Endometrium (tissue), 2 donors: Measurements from ENCODE around the gene DNHD1.

ENCODE experiments used
- FAIRE-seq: peaks from 2 replicates; lab custom pipeline; 2012; peaks lifted over from hg19 to GRCh38; lab: Jason Lieb, UNC
- donor health status: control.
- donor health status: control.

The DNHD1 gene

DNA sequence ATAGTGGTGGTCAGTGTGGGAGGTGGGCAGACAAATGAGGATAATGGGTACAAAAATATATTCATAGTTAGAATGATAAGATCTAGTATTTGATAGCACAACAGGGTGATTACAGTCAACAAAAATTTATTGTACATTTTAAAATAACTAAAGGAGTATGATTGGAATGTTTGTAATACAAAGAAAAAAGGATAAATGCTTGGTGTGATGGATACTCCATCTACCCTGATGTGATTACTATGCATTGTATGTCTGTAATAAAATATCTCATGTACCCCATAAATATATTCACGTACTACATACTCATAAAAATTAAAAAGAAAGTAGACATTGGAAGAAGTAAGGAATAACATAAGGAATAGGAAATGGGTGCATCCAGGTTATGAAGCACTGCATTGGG, 90.9 kb downstream of the DNHD1 start:
- no peak for FAIRE-seq

DNA sequence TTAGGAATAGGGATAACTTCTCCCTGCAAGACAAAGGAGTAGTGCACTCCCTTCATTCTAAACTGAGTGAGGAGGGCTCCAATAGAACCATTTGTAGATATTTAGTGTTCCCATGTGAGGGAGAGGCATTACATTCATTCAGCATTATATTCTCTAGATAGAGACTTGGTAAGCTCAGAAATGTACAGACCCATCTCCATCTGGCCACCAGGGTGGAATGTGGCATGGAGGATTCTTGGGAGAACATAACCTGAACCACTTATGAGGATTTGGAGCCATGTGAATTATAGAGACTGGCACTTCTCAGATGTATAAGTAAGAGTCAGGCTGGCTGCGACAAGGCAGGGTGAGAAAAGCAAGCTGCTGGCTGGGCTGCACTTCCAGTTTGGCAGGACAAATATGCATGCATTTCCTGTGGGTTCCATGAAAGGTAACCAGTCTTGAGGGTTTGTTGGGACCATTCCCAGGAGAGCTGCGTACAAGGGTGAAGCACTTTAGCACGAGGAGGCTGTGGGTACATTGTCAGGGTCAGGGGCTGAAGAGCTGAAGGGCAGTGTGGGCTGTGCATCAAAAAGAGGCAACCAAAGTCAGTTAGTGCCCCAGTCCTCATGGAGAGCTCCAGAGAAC, 97.2 kb downstream of the DNHD1 start:
- FAIRE-seq, result no peak

DNA sequence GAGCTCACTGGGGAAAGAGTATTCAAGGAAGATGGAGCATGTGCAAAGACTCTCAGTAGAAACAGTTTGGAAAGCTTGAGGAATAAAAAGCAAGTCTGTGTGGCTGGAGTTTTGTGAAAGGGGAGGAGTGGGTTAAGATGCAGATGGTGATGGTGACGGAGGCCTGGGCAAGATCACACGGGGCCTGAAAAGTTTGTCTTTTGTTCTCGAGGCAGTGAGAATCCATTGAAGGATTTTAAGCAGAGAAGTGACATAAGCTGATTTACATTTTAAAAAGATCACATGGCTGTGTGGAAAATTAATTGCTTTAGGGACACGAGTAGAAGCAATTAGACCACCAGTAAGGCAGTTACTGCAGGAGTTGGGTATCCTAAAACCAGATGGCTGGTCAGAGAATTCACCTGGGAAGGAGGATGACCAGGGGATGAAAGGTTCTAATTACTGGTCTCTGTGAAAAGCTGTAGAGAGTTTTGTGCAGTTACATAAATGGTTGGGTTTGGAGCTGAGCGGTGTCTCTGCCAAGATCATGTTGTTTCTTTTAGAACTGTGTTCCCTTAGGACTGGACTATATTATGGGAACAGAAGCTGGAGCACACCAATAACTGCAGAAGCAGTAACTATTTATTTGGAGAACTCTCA, 99.3 kb downstream of the DNHD1 start:
- no peak for FAIRE-seq

DNA sequence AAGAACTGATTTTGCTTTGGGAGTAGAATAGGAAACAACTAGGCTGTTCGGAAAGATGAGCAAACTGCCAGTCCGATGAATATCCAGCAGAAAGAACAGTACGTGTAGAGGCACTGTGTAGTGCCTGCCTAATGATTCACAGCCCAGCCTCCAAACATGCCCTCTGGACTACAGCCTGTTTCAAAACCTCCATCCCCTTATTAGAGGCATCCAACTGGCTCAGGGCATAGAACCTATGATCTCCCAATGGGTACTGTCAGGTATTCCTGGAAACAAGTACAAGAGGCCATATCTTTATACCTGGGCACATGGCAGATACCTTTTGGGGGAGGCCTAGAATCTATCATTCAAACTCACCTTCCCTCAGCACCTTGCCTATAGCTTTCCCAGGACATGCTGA, 101.5 kb downstream of the DNHD1 start:
- no peak for FAIRE-seq

DNA sequence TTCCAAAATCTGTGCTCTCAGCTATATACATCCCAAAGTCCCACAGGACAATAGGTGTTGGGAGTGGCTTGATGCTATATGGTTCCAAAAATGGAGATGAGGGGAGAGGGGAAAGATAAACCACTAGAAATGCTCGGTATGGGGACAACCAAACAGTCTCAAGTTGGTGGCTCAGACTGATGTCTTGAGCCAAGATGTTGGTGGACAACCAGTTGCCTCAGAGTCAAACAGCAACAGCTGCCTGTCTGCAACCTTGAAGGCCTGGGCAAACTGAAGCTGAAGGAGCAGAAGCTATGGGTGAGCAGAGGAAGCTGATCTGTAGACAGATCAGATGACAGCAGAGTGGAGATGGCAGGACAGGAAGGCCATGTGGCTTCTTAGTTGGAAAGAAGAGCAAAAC, 102.4 kb downstream of the DNHD1 start:
- no peak for FAIRE-seq

DNA sequence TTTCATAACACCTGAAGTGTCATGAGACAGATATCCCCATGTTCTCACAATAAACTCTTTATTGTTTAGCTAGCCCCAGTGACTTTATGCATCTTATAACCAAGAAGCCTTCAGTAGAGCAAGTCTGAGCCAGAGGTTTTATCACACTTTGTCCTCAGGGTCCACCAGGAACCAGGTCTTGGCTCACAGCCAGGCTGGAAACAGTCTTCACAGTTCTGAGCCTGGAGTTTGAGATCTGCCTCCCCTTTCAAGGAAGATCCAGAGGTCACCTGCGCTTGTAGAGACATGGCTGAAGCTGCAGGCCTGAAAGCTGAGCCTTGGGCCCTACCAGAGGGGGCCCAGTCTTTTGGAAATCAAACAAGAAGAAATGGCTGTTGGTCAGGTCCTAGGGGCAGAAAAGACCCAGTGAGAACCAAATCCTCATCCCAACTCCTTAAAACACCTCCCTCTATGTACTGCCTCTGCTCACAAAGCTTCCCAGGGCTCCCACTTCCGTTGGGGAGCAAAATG, 102.9 kb downstream of the DNHD1 start:
- no peak for FAIRE-seq

DNA sequence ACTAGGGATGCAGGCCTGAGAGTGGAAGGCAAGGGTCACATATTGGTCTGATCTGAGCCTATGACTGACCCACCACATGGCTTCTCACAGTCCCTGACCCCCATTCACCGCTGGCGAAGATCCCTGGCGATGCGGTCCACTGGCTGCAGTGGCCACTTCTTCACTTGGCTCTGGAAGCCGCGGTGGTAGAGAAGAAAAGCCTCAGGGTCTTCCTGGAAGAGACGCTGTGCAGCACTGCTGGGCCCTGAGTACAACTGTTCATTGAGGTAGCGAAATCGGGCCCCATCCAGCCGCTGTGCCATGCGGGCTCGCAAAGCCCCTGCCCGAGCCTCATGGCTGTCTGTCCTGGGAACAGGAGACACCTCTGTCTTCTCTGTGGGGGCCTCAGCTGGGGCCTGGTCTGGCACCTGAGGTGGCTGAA, 104.0 kb downstream of the DNHD1 start:
- no peak for FAIRE-seq

DNA sequence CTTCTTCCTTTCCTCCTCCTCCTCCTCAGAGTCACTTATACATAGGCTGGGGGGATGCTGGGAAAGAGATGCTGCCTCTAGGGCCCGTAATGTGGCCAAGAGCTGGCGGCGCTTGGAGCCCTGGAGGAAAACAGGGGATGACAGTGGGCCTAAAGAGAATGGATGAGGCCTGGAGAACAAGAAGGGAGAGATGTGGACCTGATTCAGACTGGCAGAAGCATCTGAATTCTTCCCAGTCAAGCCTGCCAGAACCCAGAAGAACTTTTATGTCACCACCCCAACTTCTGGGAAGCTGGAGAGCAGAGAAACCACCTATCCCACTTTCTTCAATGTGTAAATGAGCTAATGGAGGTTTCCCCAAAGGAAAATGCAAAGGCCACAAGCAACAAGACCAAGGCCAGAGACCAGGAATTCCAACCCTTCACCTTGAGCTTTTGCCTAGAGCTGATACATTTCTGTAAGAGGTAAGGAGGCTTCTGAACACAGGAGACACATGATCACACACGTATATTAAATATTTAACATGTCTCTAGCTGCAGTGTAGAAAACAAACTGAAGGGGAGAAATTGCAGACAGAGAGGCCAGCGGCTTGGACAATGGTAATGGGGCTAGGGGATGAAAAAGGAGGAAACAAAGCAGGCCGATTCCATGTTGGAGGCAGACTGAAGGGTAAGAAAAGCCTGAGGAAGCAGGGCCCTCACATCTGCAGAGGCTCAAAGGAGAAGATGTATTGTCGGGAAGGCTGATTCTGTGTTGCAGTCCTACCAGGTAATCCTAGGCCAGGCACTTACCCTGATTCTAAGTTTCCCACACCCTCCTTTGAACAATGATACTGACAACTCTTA, 105.2 kb downstream of the DNHD1 start:
- FAIRE-seq, result no peak

DNA sequence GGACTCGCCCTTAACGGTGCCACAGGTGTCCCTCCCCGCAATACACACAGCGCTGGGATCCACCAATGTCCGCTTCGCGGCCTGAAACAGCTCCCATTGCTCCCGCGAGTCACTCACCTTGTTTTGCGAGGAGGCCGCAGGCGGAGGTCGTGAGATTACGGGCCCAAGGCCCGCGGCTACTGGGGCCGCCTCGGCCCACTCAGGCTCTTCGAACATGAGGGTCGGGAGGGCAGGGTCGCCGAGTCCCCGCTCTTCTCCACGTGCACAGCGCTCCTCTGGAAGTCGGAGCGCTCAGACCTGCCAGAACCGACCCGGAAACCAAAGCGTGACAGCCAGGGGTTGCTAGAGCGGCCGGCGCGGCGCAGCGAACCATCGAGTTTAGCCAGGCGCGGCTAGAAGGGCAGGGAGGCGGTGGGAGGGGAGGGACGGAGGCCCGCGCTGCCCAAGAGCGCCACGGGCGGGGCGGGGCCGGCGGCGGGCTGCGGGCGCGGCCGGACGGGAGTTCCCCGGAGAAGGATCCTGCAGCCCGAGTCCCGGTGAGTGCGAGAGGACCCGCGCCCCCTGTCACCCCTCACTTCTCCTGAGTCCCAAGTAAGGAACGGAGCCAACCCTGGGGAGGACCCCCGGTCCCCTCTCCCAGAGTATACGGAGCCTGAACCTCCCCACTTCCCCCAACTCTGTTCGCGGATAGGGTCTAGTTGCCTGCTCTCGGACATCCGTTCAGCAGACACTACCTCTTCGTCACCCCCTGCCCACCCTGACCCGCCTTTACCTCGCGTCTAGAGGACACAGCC, 106.4 kb downstream of the DNHD1 start, which contains the start of the genes ILK and RRP8:
Gene ILK (plus strand): TSS at position 488 of the 794 bp plus-strand sequence. CDS start 498 bp downstream, outside the sequence.
Gene RRP8 (minus strand): TSS at position 330 of the 794 bp plus-strand sequence. CDS start 114 bp downstream, at position 216.
- no peak for FAIRE-seq

DNA sequence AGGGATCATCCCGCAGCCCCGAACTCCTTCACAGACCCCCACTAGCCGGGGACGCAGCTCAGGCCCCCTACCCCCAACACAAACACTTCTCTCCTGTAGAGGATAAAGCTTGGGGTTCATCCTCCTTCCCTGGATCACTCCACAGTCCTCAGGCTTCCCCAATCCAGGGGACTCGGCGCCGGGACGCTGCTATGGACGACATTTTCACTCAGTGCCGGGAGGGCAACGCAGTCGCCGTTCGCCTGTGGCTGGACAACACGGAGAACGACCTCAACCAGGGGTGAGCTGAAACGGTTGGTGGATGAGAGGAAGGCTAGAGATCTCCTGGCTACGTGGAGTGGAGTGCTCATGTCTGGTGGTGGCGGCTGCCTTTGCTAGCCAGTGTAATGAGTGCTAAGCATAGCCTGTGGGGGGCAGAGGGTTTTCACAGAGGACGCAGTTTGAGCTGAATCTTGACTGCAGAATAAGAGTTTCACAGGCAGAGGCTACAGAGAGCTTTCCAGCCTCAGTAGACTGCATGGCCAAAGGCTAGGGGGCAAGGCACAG, 107.1 kb downstream of the DNHD1 start:
- FAIRE-seq, result no peak

DNA sequence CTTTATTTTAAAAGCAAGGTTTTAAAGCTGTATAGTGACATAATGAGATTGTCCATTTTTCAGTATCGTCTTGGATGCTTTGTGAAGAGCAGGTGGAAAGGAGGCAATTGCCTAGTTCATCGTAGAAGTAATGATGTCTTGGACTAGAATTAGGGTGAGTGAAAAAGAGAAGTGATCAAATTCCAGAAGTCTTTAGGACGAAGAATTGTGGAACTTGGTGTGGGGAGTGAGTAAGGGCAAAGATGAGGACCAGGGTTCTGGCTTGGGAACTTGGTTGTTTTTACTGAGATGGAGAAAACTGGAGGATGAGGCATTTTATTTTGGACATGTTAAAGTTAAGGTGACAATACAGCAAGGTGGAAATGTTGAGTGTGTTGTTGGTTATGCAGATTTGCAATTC, 107.7 kb downstream of the DNHD1 start:
- FAIRE-seq, result no peak

DNA sequence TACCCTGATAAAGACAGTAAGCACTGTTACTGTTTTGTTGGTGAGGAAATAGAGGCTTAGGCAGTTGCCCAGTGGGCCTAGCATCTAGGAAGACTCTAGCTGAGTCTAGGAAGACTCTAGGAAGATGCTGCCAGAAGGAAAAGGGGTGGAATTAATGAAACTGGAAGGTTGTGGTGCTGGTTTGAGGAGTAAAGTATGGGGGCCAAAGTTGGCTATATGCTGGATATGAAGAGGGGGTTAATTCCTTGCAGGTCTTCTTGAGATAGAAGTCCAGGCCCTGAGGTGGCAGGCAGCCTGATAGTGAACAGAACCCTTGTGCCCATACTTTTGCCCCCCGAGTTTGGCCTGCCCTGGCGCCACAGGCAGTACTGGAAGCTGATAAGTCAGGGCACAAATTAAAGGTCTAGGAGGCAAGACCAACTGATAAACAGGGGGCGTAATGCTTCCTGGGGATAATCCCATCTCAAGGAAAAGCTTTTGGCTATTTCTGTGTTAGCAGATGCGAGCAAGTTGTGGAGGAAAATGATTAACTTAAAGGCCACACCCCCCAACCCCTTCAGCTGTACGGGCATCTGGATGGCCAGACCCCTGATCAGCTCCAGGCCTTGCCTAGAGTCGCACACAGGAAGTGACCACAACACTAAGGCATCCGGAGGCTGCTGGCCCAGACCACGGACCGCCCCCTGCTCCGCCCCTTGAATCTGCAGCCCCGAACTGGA, 109.5 kb downstream of the DNHD1 start:
- FAIRE-seq, result peak; percentile 89

DNA sequence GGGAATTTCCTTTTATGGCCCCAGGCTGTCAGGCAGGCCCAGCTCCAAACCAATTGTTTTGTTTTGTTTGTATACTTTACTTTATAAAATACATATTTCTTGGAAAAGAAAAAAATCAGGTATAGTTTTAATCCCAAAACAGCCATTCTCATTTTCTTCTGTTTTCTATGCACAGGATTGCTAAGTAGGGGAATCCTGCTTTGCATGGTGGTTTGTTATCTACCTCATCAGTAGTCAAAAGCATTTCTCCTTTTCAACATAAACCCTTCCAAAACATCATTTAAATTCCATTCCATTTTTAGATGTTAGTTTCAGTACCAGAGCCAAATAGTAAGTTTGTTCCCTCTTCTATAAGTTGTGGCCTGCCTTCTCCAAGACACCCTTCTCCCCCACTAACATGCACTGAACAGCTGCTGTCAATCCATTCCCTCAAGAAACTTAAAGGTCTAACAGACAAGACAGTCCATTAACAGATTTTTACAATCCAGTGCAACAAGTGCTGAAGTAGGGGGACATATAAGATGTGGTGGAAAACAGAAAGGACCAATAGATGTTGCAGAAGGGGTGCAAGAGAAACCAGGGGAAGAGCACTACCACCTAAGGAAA, 110.2 kb downstream of the DNHD1 start:
- FAIRE-seq, result no peak

DNA sequence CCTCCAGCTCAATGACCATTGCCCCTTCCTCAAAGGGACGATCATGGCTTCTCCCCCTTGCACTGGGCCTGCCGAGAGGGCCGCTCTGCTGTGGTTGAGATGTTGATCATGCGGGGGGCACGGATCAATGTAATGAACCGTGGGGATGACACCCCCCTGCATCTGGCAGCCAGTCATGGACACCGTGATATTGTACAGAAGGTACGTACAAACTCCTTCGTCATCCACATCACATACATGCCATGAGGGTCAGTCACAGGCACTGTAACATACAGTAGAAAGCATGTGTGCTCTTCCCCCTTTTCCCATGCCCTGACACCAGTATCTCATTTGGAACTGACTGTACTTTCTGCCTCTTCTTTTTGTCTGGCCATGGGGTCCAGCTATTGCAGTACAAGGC, 110.9 kb downstream of the DNHD1 start:
- FAIRE-seq, result no peak

DNA sequence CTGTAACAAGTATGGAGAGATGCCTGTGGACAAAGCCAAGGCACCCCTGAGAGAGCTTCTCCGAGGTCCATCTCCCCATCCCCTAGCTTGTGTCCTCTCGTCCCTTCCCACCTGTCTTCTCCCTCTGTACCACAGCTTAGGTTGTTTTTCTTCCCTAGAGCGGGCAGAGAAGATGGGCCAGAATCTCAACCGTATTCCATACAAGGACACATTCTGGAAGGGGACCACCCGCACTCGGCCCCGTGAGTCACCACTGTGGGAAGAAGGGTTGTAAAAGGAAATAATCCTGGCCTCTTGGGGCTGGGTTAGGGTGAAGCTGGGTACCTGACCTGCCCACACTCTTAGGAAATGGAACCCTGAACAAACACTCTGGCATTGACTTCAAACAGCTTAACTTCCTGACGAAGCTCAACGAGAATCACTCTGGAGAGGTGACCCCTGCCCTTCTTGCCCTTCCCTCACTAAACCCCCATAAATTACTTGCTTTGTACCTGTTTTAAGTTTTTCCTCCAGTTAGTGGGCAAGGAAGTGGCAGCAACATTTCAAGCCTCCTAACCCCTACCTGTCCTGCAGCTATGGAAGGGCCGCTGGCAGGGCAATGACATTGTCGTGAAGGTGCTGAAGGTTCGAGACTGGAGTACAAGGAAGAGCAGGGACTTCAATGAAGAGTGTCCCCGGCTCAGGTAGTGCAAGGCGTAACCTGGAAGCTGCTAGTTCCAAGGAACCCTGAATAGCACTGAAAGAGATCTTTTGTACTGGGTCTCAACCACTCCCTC, 111.8 kb downstream of the DNHD1 start:
- FAIRE-seq, result no peak

DNA sequence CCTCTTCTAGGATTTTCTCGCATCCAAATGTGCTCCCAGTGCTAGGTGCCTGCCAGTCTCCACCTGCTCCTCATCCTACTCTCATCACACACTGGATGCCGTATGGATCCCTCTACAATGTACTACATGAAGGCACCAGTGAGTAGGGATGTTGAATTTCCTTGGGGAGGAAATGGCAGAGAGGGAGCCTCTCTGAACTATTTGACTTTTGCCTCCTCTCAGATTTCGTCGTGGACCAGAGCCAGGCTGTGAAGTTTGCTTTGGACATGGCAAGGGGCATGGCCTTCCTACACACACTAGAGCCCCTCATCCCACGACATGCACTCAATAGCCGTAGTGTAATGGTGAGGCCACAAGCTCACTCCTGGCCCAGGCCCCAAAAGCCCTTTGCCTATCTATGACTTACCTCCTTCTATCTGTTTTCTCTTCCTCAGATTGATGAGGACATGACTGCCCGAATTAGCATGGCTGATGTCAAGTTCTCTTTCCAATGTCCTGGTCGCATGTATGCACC, 112.5 kb downstream of the DNHD1 start:
- no peak for FAIRE-seq

DNA sequence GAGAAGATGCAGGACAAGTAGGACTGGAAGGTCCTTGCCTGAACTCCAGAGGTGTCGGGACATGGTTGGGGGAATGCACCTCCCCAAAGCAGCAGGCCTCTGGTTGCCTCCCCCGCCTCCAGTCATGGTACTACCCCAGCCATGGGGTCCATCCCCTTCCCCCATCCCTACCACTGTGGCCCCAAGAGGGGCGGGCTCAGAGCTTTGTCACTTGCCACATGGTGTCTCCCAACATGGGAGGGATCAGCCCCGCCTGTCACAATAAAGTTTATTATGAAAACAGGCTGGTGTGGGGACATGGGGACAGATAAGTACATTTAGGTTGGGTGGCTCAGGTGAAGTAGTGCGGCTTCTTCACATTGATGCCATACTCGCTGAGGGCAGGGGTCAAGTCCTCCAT, 113.5 kb downstream of the DNHD1 start:
- FAIRE-seq, result no peak

DNA sequence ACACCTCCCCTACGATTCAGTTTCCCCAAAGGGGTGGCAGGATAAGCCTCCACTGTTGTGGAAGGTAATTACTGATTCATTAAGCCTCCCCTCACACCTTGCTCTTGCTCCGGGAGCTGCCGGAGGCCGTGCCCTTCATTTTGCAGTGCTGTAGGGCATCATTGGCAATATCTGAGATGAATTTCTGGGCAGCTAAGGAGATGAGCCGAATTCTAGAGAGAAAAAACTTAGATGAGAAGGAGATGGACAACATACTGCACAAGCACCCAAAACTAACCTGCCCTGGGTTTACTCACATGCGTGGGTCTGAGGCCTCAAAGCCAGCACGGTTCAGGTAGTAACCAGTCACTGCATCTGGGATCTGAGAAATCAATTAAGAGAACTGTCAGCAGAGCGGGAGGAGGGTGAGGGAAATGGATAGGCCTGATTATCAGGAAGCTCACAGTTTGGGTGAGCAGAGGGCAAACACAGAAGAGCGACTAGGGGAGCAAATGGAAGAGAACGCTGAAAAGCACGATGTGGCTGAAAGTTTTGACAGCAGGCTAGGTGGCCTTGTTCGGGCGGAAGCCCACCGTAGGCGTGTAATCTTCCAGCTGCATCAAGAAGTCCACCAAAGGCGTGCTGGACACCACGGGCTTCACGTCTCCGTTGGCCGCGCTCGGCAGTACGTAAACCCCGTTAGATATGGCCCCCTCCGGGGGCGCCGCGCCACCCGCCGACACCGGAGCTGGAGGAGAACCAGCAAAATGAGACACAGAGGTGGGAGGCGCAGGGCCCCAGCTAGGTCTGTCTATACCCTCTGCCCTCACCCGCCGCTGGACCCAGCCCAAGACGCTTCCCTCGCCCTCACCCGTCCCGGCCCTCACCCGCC, 114.2 kb downstream of the DNHD1 start:
- FAIRE-seq, result no peak

DNA sequence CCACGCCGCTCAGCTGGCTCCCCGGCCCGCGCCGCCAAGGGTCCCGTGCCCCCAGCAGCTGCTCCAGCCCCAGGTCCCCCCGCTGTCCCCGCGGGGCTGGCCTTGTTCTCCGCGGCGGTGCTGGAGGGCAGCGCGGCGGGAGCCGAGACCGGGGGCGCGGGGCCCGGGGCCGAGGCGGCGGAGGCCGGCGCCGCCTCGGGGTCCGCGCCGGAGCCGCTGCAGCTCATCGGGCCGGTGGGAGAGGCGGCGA, 114.8 kb downstream of the DNHD1 start:
- FAIRE-seq, result no peak
